AG04450 (cell line): ENCODE data around the gene SCGB3A2. TPM values are rescaled to one million over a fixed set of nuclear protein-coding genes. Genes with fewer than 3 reads are reported as not detected.

Source experiments
- CTCF ChIA-PET: fragments of 300-600, 350-600 bp; formaldehyde crosslinking; extraction: SDS; loops from one replicate; lab custom pipeline; 2022; ENCODE audit warnings: antibody characterized with exemption, inconsistent platforms; lab: Charles Lee
- POLR2A ChIA-PET: fragments of 350-600 bp; formaldehyde crosslinking; extraction: SDS; loops from one replicate; lab custom pipeline; 2021; ENCODE audit warnings: antibody characterized with exemption, inconsistent platforms; lab: Yijun Ruan, JAX
- DNase-seq: peaks from one replicate; pipeline ENCODE4 v3.0.0-alpha.2; 2011; ENCODE audit warnings: low read depth, low spot score
- H3K27ac ChIP-seq: one replicate; pipeline ENCODE4 v1.5.1; 2012; ENCODE audit warnings: low read depth, low read length, control low read depth
- H3K27me3 ChIP-seq: one replicate; pipeline ENCODE4 v1.6.0; 2012; ENCODE audit warnings: low read length; ENCODE audit not compliant: control insufficient read depth, insufficient read depth
- H3K4me3 ChIP-seq: 2 replicates; pipeline ENCODE4 v1.5.1; 2011; ENCODE audit warnings: mild to moderate bottlenecking, low read depth, low read length, control low read depth
- H3K9me3 ChIP-seq: 2 replicates; pipeline ENCODE4 v1.5.1; 2012; ENCODE audit warnings: low read length; ENCODE audit not compliant: control insufficient read depth, insufficient read depth
- polyA plus RNA-seq: library from polyadenylated mRNA; depleted of rRNA; stranded (reverse); fragments of >200 nt; gene quantifications from 2 replicates; pipeline ENCODE4 v1.2.3, GENCODE V29; 2011
- TF ChIP-seq, protein P1 (sequence below): IDR thresholded peaks from 2 replicates; pipeline ENCODE4 v1.5.1; 2011; ENCODE audit warnings: low read depth, low read length, control low read depth, inconsistent platforms

SCGB3A2 gene
- polyA plus RNA-seq, 1 experiment: not detected

DNA sequence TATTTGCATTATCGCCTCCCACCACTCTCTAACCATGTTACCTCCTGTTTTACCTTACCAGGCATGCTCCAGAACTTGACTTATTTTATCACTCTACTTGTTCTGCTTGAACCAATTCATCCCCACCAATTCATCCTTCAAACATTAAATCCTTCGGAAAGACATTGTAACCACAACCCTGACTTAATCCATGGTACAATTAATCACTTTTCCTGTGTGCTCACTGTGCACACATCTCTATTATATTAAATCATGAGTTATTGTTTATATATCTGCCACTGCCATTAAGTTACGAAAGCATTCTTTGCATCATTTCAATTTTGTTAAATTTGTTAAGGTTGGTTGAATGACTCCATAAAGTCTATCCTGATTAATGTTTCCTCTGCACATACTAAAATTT, 35.3 kb downstream of the SCGB3A2 start:
- ChIA-PET CTCF (no interaction called here), POLR2A (no interaction called here)
- TF ChIP-seq, protein P1, sequence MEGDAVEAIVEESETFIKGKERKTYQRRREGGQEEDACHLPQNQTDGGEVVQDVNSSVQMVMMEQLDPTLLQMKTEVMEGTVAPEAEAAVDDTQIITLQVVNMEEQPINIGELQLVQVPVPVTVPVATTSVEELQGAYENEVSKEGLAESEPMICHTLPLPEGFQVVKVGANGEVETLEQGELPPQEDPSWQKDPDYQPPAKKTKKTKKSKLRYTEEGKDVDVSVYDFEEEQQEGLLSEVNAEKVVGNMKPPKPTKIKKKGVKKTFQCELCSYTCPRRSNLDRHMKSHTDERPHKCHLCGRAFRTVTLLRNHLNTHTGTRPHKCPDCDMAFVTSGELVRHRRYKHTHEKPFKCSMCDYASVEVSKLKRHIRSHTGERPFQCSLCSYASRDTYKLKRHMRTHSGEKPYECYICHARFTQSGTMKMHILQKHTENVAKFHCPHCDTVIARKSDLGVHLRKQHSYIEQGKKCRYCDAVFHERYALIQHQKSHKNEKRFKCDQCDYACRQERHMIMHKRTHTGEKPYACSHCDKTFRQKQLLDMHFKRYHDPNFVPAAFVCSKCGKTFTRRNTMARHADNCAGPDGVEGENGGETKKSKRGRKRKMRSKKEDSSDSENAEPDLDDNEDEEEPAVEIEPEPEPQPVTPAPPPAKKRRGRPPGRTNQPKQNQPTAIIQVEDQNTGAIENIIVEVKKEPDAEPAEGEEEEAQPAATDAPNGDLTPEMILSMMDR: no peak
- no peaks in the 10 kb centered on the region for H3K9me3 ChIP-seq
- no peaks in the 10 kb centered on the region for H3K27me3 ChIP-seq
- H3K27ac ChIP-seq: no peak overlapping the region
- no peak overlapping the region for H3K4me3 ChIP-seq
- no peak for DNase-seq

DNA sequence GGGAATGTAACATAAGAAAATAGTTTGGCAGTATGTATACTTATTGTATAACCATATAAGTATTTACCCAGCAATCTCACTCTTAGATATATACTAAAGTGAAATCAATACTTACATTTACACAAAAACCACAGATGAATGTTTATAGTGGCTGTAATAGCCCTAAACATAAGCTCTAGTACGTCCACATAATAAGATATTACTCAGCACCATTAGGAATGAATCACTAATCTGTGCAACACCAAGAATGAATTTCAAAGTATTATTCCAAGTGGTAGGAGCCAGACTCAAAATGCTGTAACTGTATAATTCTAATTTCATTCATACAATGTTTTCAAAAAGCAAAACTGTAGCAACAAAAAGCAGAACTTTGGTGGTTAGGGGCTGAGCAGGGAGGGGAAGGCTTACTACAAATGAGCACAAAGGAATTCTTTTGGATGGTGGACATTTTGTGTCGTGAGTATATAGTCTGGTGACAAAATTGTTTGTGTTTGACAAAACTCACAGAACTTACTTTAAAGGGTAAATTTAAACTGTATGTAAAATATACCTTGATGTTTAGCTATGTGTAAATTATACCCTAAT, 39.7 kb downstream of the SCGB3A2 start:
- TF ChIP-seq, protein P1: no peak
- POLR2A ChIA-PET: no interaction called here
- Histone ChIP-seq H3K9me3 (no peaks in the 10 kb centered on the region), H3K27me3 (no peaks in the 10 kb centered on the region), H3K4me3 (no peak overlapping the region), H3K27ac (no peak overlapping the region)
- CTCF ChIA-PET: no interaction called here
- DNase-seq: peak; percentile 8

DNA sequence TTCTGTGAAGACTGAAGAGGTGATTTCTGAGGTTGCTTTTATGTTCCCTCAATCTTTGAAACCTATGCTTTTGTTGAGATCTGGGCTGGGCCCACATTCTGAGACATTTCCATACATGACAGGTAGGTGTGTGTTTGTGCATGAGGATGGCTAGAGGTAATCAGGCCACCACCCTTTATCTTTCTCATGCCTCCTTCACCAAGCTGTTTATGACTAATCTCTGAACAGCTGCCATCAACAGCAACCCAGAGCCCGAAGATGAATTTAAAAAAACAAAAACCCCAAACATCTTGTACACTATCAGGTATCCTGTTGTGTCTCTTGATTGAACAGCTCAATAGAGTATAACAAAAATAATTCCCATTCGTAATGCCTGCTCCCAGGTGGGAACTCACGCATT, 40.4 kb downstream of the SCGB3A2 start:
- no peak for DNase-seq
- ChIA-PET CTCF (no interaction called here), POLR2A (no interaction called here)
- H3K9me3 ChIP-seq: no peaks in the 10 kb centered on the region
- no peaks in the 10 kb centered on the region for H3K27me3 ChIP-seq
- H3K4me3 ChIP-seq: no peak overlapping the region
- TF ChIP-seq, protein P1: no peak
- H3K27ac ChIP-seq: no peak overlapping the region

DNA sequence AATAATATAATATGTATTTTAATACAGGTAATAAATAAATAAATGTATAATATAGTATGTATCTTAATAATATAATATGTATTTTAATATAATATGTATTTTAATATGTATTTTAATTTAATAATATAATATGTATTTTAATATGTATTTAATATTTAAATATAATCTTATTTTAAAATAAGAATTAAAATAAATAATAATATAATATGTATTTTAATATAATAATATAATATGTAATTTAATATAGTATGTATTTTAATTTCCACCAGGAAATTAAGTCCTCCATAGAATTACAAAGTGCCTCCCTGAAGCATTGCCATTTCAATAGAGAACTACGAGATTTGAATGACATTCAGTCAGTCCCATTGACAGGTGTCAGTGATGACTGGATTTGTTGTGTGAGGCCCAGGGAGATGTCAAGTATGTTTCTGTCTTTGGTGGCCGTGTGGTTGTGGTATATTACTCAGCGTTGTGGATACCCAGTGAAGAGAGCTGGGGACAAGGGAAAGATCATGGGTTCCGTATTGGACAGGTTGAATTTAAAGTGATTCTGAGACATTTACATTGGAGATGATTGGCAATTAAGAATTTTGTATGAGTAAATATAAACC, 42.0 kb downstream of the SCGB3A2 start:
- TF ChIP-seq, protein P1: no peak
- DNase-seq: no peak
- no peak overlapping the region for H3K4me3 ChIP-seq
- CTCF ChIA-PET: interaction anchor here (0.6 kb wide), 1 partner anchor 63 kb away, joined by 3 read pairs; no protein-coding TSS in a partner anchor
- no peaks in the 10 kb centered on the region for H3K9me3 ChIP-seq
- POLR2A ChIA-PET: no interaction called here
- H3K27ac ChIP-seq: no peak overlapping the region
- no peaks in the 10 kb centered on the region for H3K27me3 ChIP-seq

- ChIA-PET CTCF (interaction anchor here (0.6 kb wide), 1 partner anchor 64 kb away, joined by 3 read pairs; no protein-coding TSS in a partner anchor), POLR2A (no interaction called here)
Measured at GRCh38 chr5:147921136-147921535, 42.6 kb downstream of the SCGB3A2 start.

More at GRCh38 chr5:147921136-147921535, 42.6 kb downstream of the SCGB3A2 start:
- no peak for DNase-seq
- TF ChIP-seq, protein P1: no peak
- H3K4me3 ChIP-seq: no peak overlapping the region
- H3K9me3 ChIP-seq: no peaks in the 10 kb centered on the region
- H3K27me3 ChIP-seq: no peaks in the 10 kb centered on the region
- H3K27ac ChIP-seq: no peak overlapping the region
